ENCODE results near the gene USP5. TPM values are rescaled to one million over a fixed set of nuclear protein-coding genes. Genes with fewer than 3 reads are reported as not detected.

Gene USP5
- total RNA-seq, 1 experiment from 2014 or later: 80.2 TPM

DNA sequence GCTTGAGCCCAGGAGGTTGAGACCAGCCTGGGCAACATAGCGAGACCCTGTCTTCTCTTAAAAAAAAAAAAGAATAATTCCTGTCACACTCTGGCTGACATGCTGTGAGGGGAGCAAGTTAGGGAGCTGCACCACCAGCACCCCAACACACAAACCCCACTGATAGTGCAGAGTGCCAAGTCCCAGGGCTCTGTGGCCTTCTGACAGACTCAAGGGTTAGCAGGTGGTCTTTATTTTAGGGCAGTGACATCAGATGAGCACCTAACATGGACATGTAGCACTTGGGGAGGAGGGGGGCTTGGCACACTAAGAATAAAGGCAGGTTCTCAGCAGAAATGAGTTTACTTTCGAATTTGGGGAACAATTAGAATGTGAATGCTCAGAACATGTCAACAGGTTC is 6.8 kb downstream of the USP5 start:
- no peak for TF ChIP-seq CTCF (IDR thresholded peaks at IDR 0.05; ENCODE audit: unreplicated experiment)
- BruUV-seq (replicated peaks): no TSS peak
- Mint-ChIP-seq H3K9me3 (ENCODE audit: unreplicated experiment) (no peaks in the 10 kb centered on the region), H3K27ac (ENCODE audit: low read depth, unreplicated experiment) (no peak overlapping the region), H3K4me1 (ENCODE audit: insufficient read depth, unreplicated experiment) (peaks cover 8% of the 10 kb centered on the region), H3K27me3 (ENCODE audit: insufficient read depth, unreplicated experiment) (no peaks in the 10 kb centered on the region), H3K4me3 (ENCODE audit: unreplicated experiment) (no peak overlapping the region), H3K36me3 (ENCODE audit: insufficient read depth, unreplicated experiment) (peaks cover 80% of the 10 kb centered on the region)
- POLR2A ChIA-PET: interaction anchor here (0.8 to 1.5 kb wide), 2 partner anchors 8 to 14 kb away, joined by 3 to 4 read pairs; partner anchors contain the start of gene SPSB2
- intact Hi-C loops (cut with micrococcal nuclease): no loop called here
- CTCF ChIA-PET: interaction anchor here (2.7 kb wide), 1 partner anchor 10 kb away, joined by 13 read pairs; no protein-coding TSS in a partner anchor
- DNase-seq (ENCODE audit: unreplicated experiment): no peak

- Mint-ChIP-seq H3K4me3 (ENCODE audit: unreplicated experiment) (no peak overlapping the region), H3K9me3 (ENCODE audit: unreplicated experiment) (no peaks in the 10 kb centered on the region), H3K27ac (ENCODE audit: low read depth, unreplicated experiment) (no peak overlapping the region), H3K36me3 (ENCODE audit: insufficient read depth, unreplicated experiment) (peaks cover 79% of the 10 kb centered on the region), H3K27me3 (ENCODE audit: insufficient read depth, unreplicated experiment) (no peaks in the 10 kb centered on the region), H3K4me1 (ENCODE audit: insufficient read depth, unreplicated experiment) (no peaks in the 10 kb centered on the region)
- ChIA-PET POLR2A (interaction anchor here (0.6 to 1.5 kb wide), 2 partner anchors 12 to 171 kb away, joined by 3 read pairs; partner anchors contain the start of genes SPSB2 and ZNF384), CTCF (interaction anchor here (1.4 to 2.7 kb wide), 2 partner anchors 9 to 32 kb away, joined by 7 to 13 read pairs; no protein-coding TSS in a partner anchor)
- DNase-seq (ENCODE audit: unreplicated experiment): no peak
- TF ChIP-seq CTCF (IDR thresholded peaks at IDR 0.05; ENCODE audit: unreplicated experiment): no peak
- intact Hi-C loops (cut with micrococcal nuclease): no loop called here
- no TSS peak for BruUV-seq (replicated peaks)
Observed at GRCh38 chr12:6860116-6860515, 8.2 kb downstream of the USP5 start.

DNA sequence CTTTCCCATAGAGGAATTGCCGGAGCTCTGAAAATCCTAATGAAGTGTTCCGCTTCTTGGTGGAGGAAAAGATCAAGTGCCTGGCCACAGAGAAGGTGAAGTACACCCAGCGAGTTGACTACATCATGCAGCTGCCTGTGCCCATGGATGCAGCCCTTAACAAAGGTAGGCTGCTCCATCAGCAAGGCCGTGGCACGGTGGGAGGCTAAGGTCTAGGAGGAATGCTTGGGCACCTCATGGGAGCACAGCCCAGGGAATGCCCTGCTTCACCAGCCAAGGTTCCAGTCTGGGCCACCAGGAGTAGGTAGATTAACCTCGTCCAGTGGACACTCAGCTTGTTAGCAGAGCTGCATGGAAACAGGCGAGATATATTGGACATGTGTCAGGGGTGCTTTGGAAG is 9.0 kb downstream of the USP5 start:
- ChIA-PET POLR2A (interaction anchor here (0.6 to 1.7 kb wide), 2 partner anchors 9 to 179 kb away, joined by 3 to 12 read pairs; partner anchors contain the start of genes CDCA3 and USP5), CTCF (interaction anchor here (0.7 to 1.4 kb wide), 4 partner anchors 12 to 64 kb away, joined by 4 to 7 read pairs (median 5); partner anchors contain the start of gene SPSB2)
- Mint-ChIP-seq H3K9me3 (ENCODE audit: unreplicated experiment) (no peaks in the 10 kb centered on the region), H3K27me3 (ENCODE audit: insufficient read depth, unreplicated experiment) (no peaks in the 10 kb centered on the region), H3K4me3 (ENCODE audit: unreplicated experiment) (no peak overlapping the region), H3K36me3 (ENCODE audit: insufficient read depth, unreplicated experiment) (peaks cover 78% of the 10 kb centered on the region), H3K27ac (ENCODE audit: low read depth, unreplicated experiment) (no peak overlapping the region), H3K4me1 (ENCODE audit: insufficient read depth, unreplicated experiment) (no peaks in the 10 kb centered on the region)
- no TSS peak for BruUV-seq (replicated peaks)
- DNase-seq (ENCODE audit: unreplicated experiment): no peak
- TF ChIP-seq CTCF (IDR thresholded peaks at IDR 0.05; ENCODE audit: unreplicated experiment): no peak
- intact Hi-C loops (cut with micrococcal nuclease): no loop called here

GRCh38 chr12:6861391-6861790 is 9.4 kb downstream of the USP5 start:
- no peak for TF ChIP-seq CTCF (IDR thresholded peaks at IDR 0.05; ENCODE audit: unreplicated experiment)
- Mint-ChIP-seq H3K36me3 (ENCODE audit: insufficient read depth, unreplicated experiment) (peaks cover 74% of the 10 kb centered on the region), H3K4me3 (ENCODE audit: unreplicated experiment) (no peak overlapping the region), H3K4me1 (ENCODE audit: insufficient read depth, unreplicated experiment) (peaks cover 2% of the 10 kb centered on the region), H3K27me3 (ENCODE audit: insufficient read depth, unreplicated experiment) (no peaks in the 10 kb centered on the region), H3K9me3 (ENCODE audit: unreplicated experiment) (no peaks in the 10 kb centered on the region), H3K27ac (ENCODE audit: low read depth, unreplicated experiment) (no peak overlapping the region)
- POLR2A ChIA-PET: interaction anchor here (0.6 to 1.7 kb wide), 2 partner anchors 9 to 180 kb away, joined by 3 to 12 read pairs; partner anchors contain the start of genes CDCA3 and USP5
- no peak for DNase-seq (ENCODE audit: unreplicated experiment)
- intact Hi-C loops (cut with micrococcal nuclease): no loop called here
- no TSS peak for BruUV-seq (replicated peaks)
- CTCF ChIA-PET: interaction anchor here (0.7 to 1.4 kb wide), 5 partner anchors 11 to 126 kb away, joined by 3 to 7 read pairs (median 4); partner anchors contain the start of gene SPSB2

Measured in MCF 10A (cell line).